ENCODE data around the gene SQSTM1. TPM values are rescaled to one million over a fixed set of nuclear protein-coding genes. Genes with fewer than 3 reads are reported as not detected.

The SQSTM1 gene
- polyA plus RNA-seq, 3 donors = 149 to 259 (median 177) TPM

GRCh38 chr5:179875741-179876609, 55.3 kb downstream of the SQSTM1 start:
- 87 to 91% (median 89%) methylated on average over 16 of the region's 16 CpGs for WGBS, 3 donors
- no peak overlapping the region for H3K27ac ChIP-seq (ENCODE audit: low read depth, low read length)

GRCh38 chr5:179876610-179876952, 55.9 kb downstream of the SQSTM1 start:
- 84 to 95% (median 85%) methylated on average over 3 of the region's 3 CpGs for WGBS, 3 donors
- H3K27ac ChIP-seq (ENCODE audit: low read depth, low read length) = no peak overlapping the region

- 87 to 90% (median 88%) methylated on average over 26 of the region's 26 CpGs for WGBS, 3 donors
- no peak overlapping the region for H3K27ac ChIP-seq (ENCODE audit: low read depth, low read length)
Measured at GRCh38 chr5:179878222-179879002, 57.7 kb downstream of the SQSTM1 start.

- H3K27ac ChIP-seq (ENCODE audit: low read depth, low read length) = no peak overlapping the region
Measured at GRCh38 chr5:179879003-179879689, 58.4 kb downstream of the SQSTM1 start.

GRCh38 chr5:179879690-179880010, 58.9 kb downstream of the SQSTM1 start:
- H3K27ac ChIP-seq (ENCODE audit: low read depth, low read length) = no peak overlapping the region
- 90 to 96% (median 94%) methylated on average over 13 of the region's 13 CpGs for WGBS, 3 donors

More at GRCh38 chr5:179879003-179879689, 58.4 kb downstream of the SQSTM1 start:
- 90 to 94% (median 93%) methylated on average over 30 to 31 of the region's 31 CpGs for WGBS, 3 donors

- H3K27ac ChIP-seq (ENCODE audit: low read depth, low read length) = no peak overlapping the region
- WGBS, 3 donors = 82 to 87% (median 87%) methylated on average over 11 to 12 of the region's 12 CpGs
Measured at GRCh38 chr5:179880066-179880650, 59.5 kb downstream of the SQSTM1 start.

- WGBS, 3 donors = 90 to 91% (median 90%) methylated on average over 17 to 25 of the region's 25 CpGs
- H3K27ac ChIP-seq (ENCODE audit: low read depth, low read length) = no peak overlapping the region
Measured at GRCh38 chr5:179880848-179881590, 60.3 kb downstream of the SQSTM1 start.

GRCh38 chr5:179882338-179882737, 61.6 kb downstream of the SQSTM1 start:
- no peak overlapping the region for H3K27ac ChIP-seq (ENCODE audit: low read depth, low read length)
- WGBS, 3 donors = 88 to 97% (median 92%) methylated on average over 4 of the region's 4 CpGs

- WGBS, 3 donors = 96 to 99% (median 97%) methylated on average over 3 of the region's 3 CpGs
- H3K27ac ChIP-seq (ENCODE audit: low read depth, low read length) = no peak overlapping the region
Measured at GRCh38 chr5:179883163-179883562, 62.5 kb downstream of the SQSTM1 start.

GRCh38 chr5:179885491-179886090, 64.9 kb downstream of the SQSTM1 start:
- H3K27ac ChIP-seq (ENCODE audit: low read depth, low read length) = no peak overlapping the region
- WGBS, 3 donors = 87 to 99% (median 96%) methylated on average over 13 of the region's 13 CpGs

- WGBS, 3 donors = 86 to 92% (median 88%) methylated on average over 14 of the region's 14 CpGs
- H3K27ac ChIP-seq (ENCODE audit: low read depth, low read length) = no peak overlapping the region
Measured at GRCh38 chr5:179886190-179886911, 65.6 kb downstream of the SQSTM1 start.

GRCh38 chr5:179887095-179887494, 66.4 kb downstream of the SQSTM1 start:
- H3K27ac ChIP-seq (ENCODE audit: low read depth, low read length) = no peak overlapping the region
- 83 to 95% (median 94%) methylated on average over 11 of the region's 11 CpGs for WGBS, 3 donors

Other genes with a start within 250 kb of the SQSTM1 start
- gene HNRNPH1, start 197.2 kb upstream of the SQSTM1 start, polyA plus RNA-seq = 100 to 1,000 TPM; 187 to 231 (median 195) TPM
- gene CBY3, start 139.9 kb upstream of the SQSTM1 start, polyA plus RNA-seq = under 1 TPM in 1 of 3 donors, not detected in 2; 0.25 TPM
- gene CANX, start 121.9 kb upstream of the SQSTM1 start, polyA plus RNA-seq = 100 to 1,000 TPM; 123 to 139 (median 135) TPM
- 10 to 100 TPM in 2 of 3 donors, 1 to 10 TPM in 1; 8.9 to 12.9 (median 10.0) TPM for gene MAML1, start 88.1 kb upstream of the SQSTM1 start, polyA plus RNA-seq
- 10 to 100 TPM in 2 of 3 donors, 1 to 10 TPM in 1; 4.3 to 13.2 (median 12.8) TPM for gene LTC4S, start 26.9 kb upstream of the SQSTM1 start, polyA plus RNA-seq
- gene MGAT4B, start 14.0 kb upstream of the SQSTM1 start, polyA plus RNA-seq = 10 to 100 TPM; 39.5 to 62.5 (median 45.0) TPM
- gene MRNIP, start 37.9 kb downstream of the SQSTM1 start, polyA plus RNA-seq = 10 to 100 TPM; 20.4 to 22.4 (median 21.7) TPM
- 10 to 100 TPM; 49.1 to 82.3 (median 80.3) TPM for gene TBC1D9B, start 87.0 kb downstream of the SQSTM1 start, polyA plus RNA-seq

All from adipose tissue (tissue), 3 donors.